NCI-H510A treated with DMSO at 0.1 percent for 48 hours (cell line): ENCODE data around the gene SLC23A2.
A peak's percentile ranks its signal among the peaks of the same experiment; 100 is the strongest.

Experiments used
- DNase-seq: peaks from one replicate; lab custom pipeline; 2025; lab: John Stamatoyannopoulos, UW

The SLC23A2 gene

DNA sequence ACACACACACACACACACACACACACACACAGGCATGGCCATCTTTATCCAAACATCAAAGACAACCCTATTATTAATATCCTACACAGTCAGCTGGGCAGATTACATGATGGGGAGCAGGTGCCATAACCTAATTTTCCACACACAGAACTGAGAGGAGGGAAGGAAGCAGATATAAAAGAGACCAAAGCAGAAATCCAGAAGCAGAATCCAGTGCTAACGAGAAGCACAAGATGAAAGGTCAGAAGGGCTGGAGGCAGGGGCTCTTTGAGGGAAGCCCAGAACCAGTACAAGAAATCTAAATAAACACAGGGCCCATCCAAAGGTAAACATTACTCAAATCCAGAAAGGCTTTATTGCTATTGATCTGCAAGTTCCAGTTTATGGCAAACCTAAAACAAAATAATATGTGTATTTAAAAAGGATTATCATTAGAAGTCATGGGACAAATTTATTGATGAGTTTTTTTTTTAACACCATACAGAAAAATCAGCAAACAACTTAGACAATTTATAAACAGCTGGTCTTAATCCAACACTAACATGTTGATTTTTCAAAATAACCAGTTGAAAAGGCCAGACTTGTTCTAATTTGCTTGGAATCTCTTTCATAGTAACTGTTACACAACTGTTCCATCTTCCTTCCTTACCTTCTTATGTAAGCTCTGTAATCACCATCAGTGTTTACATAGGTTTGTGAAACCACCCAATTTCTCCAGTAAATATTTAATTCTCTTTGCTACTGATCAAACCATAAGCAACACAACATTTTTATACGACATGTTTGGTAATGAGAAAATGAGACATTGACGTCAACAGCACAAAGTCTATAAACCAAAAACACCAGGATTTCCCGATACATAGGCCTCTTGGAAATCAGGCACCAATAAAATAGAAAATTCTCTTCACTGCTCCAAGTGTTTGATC, 34.2 kb downstream of the SLC23A2 start:
- DNase-seq = peak; percentile 14

DNA sequence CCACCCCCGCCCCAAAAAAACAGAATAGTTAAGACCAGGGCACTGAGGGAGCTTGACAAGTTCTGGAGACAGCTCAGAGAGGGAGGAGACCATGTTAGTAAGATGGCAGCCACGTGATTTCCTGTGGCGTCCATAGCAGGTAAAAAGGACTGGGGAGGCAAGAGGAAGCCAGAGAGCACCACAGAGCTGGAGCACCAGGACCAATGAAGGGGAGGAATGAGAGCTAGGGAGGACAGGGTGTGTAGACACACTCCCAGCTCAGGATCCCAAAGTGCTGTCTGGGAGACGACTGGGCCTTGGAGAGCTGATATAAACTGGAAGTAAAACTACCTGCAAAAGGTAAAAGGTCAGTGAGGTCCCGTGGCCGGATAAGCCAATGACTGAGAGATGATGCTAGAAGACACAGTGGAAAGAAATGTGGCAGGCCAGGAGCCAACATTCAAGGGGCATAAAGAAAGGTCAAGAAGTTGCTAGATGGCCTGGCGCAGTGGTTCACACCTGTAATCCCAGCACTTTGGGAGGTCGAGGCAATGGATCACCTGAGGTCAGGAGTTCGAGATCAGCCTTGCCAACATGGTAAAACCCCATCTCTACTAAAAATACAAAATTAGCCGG, 39.0 kb downstream of the SLC23A2 start:
- DNase-seq = no peak

DNA sequence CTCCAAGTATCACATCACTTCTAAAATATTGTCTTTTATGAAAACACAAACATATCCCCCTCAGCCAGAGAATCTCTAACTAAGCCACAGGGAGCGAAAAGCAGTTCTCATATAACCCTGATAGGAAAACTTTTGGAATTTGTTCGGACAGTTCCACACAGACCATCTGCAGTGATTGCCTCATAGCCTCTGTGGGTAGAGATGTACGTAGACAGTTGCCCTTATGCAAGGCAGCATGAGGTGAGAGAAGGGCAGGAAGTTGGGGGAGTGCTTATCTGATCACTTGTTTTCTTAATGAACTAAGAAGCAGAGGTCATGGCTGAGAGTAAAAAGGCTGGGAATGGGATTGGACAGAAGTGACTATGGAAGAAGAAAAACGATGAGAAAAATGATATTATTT, 39.6 kb downstream of the SLC23A2 start:
- no peak for DNase-seq

DNA sequence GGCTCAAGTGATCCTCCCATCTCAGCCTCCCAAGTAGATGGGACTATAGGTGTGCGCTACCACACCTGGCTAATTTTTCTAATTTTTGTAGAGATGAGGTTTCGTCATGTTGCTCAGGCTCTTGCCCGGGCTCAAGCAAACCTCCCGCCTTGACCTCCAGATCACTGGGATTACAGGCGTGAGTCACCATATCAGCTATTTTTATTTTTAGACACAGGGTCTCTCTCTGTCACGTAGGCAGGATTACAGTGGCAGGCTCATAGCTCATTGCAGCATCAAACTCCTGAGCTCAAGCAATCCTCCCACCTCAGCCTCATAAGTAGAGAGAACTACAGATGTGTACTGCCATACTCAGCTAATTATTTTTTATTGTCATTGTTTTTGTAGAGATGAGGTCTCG, 41.7 kb downstream of the SLC23A2 start:
- no peak for DNase-seq

DNA sequence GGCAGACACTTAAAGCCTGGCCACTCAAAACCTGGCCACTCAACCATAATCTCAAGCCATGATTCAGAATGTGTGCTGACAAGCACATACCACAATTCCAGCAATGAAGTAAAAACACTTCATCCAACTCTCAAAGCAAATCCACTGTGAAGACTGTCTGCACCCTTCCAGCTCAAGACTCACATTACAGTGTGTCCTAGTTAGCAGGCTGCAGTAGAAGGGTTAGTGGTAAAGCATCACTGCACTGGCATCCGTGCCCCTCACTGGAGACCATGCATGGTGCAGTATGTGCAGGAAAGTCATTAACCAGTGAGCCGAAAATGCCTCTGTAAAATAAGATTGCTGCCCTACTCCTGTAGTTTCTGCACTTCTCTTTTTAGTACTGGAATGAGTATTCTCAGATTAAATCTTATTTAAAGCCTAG, 43.4 kb downstream of the SLC23A2 start:
- no peak for DNase-seq

DNA sequence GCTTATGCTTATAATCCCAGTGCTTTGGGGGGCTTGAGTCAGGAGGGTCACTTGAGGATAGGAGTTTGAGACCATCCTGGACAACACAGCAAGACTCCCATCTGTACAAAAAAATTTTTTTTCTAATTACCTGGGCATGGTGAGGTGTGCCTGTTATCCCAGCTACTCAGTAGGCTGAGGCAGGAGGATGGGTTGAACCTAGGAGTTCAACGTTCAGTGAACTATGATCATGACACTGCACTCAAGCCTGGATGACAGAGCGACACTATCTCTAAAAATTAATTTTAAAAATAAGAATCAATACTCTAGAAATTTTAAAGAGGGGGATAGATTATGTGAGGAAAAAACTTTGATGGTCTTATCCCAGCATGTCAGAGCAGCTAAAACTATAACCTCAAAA, 44.1 kb downstream of the SLC23A2 start:
- DNase-seq = no peak

DNA sequence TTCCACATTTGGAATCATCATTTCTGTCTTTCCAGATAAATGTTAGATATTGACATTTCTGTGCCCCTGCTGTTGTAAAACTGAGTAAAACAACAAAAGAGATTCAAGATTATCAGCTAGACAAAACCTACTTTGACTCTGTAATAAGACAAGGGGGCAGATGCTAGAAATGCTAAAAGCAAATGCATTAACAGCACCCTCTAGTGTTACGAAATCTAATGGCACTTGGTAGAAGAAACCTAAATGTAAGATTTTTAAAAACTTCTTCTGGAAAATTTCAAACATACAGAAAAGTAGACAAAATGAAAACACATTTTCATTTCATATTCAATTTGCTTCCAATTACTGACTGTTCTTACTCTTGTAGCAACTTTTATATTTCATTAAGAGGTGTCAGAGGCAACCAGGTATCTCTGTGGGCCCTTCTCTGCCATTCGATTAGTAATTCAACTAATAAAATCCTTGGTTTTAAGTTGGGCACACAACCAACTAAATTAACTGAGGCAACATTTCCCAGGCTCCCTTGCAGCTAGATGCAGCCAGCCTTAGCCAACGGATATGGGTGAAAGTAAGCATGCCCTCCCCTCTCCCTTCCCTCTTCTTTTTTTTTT, 45.0 kb downstream of the SLC23A2 start:
- DNase-seq = peak; percentile 88

DNA sequence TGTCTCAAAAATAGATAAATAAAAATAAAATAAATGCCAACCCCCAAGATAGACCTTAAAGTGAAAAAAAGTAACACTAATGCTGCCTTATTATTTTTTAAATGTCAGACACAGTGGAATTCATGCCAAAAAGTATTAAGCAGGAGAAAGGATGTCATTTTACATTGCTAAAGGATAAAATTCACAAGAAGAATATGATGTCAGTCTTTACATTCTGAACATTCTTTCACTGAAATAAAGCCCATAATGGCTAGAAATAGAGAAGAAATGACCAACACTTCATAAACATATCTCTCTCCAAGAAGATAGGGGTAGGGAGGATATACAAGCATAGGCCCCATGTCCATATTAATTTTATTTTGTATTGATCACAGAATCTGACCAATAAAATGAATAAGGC, 47.4 kb downstream of the SLC23A2 start:
- no peak for DNase-seq

DNA sequence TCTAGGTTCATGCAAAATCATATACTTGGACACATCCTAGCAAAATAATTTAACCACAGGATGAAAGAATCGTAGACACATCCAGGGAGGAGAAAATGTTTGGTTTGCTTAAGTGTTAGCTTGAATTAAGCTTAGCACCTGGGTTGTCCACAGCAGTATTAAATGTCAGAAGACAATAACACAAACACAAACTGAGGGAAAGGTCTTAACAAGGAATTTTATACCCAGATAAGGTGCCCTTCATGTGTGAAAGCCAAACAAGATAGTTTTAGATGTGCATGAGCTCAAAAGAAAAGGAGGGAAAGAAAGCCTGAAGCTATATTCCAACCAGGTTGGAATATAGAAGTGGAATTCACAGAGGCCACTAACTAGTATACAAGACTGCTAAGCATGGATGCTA, 49.1 kb downstream of the SLC23A2 start:
- no peak for DNase-seq

DNA sequence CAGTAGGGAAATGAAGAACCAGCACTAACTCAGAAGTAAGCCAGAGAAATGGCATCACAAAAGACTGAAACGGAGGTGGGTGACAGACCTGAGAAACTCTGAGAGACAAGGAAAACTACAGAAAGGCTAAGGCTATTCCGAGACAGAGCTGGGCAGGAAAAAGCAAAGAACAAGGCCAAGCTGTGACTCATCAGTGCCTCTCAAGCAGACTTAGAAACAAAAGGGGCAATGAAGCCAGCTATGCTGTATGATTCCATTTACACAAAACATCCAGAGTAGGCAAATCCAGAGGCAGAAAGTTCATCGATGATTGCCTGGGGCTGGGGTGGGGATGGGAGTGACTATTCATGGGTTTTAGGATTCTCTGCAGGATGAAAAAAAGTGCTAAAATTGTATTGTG, 50.0 kb downstream of the SLC23A2 start:
- DNase-seq = no peak

DNA sequence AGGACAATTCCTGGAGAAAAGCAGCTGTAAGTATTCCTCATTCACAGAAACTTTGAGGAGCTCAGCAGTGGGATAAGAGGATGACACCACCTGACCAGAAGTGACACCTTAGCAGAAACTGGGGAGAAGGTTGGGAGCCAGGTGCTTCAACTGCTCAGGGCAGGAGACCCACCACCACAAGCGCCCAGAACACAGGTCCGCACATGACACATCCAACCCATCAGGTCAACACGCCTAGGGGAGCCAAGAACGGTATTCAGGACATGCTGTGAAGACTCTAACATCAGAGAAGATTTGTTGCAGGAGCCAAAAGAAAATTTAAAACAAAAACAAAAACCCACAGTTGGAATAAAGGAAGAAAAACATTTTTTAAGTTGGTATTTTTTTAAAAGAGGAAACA, 50.5 kb downstream of the SLC23A2 start:
- DNase-seq = no peak

DNA sequence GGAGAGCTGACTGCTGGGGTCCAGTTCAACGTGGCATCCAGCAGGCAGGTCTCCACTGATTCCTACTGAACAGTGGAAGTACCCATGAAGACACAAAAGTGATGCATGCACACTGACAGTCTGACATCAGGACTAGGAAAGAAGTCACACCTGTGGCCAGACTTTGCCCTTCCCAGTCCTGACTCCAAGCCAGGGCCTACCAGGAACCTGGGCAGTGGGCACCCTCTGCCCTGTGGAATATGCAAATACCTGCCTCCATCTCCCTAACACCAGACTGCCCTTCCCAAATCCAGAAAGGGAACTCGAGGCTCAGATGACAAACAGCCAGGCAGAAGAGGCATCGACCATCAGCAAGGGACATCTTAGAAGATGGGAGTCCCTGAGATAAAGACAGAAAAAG, 50.9 kb downstream of the SLC23A2 start:
- no peak for DNase-seq

DNA sequence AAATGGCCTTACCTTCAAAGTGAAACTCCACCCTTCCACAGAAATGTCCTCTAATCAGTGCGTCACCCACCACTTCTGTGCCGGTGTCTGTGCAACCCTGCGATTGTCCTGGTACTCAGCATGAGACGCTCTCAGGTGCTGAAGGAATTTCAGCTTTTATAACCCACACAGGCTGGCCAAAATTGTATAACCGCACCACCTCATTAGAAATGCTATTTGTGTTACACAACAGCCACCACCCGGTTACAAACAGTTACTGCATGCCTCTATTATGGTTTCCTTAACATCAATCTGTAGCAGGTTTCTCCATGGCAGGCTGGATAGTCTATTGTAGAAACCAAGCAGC, 51.5 kb downstream of the SLC23A2 start:
- DNase-seq = peak; percentile 44

DNA sequence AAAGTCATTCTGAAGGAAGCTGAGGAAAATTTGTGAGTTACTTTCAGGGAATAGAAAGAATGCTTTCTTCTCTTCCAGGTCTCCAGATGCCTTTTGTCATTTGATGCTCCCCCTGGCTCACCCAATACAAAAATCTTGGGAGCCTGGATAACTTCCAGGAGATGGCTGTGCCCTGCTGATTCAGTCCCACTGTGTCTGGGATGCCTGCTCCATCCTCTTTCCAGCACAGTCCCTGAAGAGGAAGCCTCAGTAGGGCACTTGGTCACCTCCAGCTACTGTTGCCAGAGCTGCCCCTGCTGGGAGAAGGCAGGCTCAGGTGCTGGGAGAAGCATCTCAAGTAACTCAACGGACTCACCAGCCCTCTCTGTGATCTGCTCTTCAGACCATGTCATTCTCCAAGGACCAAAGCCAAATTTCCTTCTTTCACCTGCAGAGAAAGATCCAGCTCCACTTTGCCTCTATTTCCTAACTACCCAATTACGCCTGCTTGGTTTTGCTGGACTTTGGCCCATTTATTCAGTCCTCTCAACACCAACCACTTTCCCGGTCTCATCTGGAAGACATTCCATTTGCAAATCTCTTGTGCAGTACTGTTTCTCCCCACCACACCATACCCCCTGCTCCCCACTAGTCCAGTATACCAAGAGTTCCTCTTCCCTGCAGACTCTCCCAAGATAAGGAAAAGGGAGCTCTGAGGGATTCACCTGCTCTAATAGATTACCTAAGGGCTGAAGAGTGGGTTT, 53.3 kb downstream of the SLC23A2 start:
- DNase-seq = no peak

DNA sequence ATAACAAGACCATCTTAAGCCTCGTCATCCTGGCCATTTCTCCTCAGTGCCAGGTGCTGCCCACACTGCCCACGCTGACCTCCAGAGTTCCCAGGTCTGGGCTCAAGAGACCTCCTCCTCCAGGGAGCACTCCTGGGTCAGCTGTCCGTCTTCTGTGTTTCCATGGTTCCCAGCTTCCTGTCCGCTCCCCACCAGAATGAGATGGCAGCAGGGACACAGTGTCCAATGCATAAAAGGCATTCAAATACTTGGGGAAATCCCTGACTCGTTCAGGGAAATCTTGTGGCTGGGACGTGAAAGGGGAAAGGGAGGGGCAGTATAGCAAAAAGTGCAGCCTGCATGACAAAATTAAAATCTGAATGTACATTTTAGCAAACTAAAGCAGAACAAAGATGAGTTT, 54.3 kb downstream of the SLC23A2 start:
- DNase-seq = no peak

DNA sequence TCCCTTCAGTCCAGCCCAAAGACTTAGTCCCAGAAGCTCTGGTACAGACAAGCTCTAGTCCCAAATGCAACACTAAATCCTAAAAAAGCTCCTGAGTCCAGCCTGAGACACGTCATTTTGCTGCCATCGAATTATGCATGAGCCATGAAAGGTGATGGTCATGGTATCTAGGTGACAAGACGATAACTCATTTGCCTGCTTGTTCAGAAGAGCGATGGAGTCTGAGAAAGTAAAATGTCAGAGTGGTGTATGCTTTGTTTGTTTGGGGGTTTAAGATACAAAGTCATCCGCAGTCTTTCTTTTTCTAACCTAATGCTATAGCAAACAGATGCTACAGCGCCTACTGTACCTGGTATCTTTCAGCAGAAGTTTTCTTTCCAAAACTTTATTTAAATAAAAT, 54.7 kb downstream of the SLC23A2 start:
- DNase-seq = no peak

DNA sequence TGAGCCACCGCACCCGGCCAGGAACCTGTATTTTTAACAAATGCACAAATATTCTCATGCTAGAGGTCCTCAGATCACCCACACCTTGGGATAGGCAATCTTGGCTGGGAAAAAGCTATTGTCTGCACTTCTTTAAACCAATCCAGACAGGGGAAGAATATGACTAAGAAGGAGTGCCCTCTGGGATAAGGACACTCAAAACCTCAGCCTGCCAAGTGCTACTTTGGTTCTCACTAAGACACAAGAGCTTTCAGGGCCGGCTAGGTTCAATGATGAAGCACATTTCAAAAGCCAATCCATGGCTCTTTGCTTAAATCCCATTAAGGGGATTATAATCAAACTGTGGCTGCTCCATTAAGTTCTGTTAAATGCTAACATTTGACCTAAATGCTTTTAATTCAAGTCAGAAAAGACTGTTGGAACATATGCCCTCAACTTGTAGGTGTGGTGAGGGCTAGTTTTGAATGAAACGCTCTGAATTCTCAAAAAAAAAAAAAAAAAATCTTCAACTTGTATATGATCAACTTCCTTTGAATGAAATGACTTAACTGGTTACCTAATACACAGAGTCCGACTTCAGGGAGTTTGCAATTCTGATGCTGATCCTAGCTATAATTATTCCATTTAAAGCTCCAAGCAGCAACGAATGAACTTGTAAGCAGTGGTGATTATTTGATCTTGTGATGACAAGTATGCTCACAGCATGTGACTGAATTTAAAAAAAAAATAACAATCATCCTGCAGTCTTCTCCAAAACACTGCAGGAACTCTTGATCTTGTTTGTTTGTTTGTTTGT, 56.6 kb downstream of the SLC23A2 start:
- no peak for DNase-seq

DNA sequence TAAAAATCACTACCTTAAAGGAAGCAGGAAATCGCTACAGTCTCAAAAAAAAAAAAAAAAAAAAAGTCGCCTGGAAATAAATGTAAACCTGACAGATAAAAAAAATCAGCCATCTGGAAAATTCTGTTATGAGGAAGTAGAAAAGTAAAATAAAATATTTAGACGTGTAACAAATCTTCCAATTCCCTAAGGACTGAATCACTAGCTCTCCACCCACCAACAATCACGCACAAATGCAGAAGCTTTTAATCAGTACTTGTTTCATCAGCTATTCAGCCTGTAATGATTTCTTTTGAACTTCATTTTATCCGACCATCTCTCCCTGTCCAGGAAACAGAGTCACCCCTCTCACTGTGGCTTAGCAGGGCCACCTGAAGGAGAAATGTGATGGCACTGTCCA, 59.0 kb downstream of the SLC23A2 start:
- DNase-seq = no peak

DNA sequence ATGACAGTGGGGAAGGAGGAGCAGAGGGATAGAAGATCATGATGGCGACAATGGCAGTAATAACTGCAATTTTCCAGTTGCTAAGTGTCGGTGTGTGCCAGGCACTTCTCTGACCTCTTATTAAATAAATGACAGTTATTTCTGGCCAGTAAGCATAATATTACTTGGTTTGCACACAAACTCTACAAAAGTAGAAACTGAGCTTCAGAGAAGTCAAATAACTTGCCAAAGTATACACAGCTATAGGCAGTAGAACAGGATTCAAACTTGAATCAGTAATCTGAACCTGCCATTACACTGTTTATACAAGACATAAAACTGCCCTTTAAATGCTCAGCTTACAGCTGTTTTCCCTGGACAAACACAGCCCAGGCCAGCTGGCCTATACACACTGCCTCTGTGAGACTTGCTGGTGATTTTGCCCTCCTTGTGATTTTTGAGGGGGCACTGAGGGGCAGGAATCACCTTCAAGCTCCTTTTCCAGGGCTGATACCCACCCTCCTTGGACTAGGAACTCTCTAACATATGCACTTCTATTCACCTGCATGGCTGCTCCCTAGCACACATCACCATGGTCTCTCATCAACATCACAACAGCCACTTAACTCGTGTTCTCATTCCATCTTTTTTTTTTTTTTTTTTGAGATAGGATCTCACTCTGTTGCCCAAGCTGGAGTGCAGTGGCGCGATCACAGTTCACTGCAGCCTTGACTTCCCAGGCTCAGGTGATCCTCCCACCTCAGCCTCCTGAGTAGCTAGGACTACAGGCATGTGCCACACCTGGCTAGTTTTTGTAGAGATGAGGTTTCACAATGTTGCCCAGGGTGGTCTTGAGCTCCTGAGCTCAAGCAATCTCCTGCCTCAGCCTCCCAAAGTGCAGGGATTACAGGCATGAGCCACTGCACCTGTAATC, 63.6 kb downstream of the SLC23A2 start:
- DNase-seq = peak; percentile 87

DNA sequence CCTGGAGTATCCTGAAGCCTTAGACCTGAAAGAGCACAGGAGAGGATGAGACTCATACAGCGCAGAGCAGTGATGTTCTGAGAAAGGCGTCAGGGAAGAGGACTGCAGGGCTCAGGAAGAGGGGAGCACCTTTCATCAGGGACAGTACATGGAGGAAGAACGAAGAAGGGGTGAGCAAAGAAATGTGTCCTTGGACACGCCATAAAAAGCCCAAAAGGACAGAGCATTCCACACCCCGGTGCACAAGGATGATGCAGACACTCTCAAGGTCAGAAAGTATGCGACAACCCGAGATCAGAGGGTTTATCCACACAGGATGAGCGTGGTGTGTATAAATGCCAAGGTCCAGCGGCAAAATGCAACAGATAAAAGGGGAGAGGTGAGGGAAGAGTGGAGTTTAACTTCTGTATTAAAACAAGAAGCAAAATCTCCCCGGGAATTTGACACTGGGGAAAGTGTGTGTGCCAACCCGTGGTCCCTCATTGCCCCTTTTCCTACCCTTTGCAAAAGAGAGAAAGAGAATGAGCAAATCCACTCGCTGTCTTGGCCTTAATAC, 64.4 kb downstream of the SLC23A2 start:
- no peak for DNase-seq
